Lung (tissue), 12 donors: ENCODE data around the gene MYO19. TPM values are rescaled to one million over a fixed set of nuclear protein-coding genes. Genes with fewer than 3 reads are reported as not detected.

Experiments used
- ATAC-seq: fragments of 200-7000 bp; cut with Tn5 transposase; one replicate; pipeline ENCODE4 v1.9.1; 2020; ENCODE audit warnings: moderate number of reproducible peaks; ENCODE audit not compliant: insufficient read depth, low FRiP score
- DNase-seq, 3 donors: peaks; one replicate each; pipeline ENCODE4 v3.0.0-alpha.2; 2013 to 2017
- H3K27ac ChIP-seq, 2 donors: one replicate each; pipeline ENCODE4 v1.5.1; 2013; ENCODE audit warnings: mild to moderate bottlenecking in 2 of 2, moderate library complexity in 2 of 2, control low read depth in 1 of 2, inconsistent platforms in 1 of 2, low read depth in 1 of 2, low read length in 1 of 2
- H3K27me3 ChIP-seq, 3 donors: one replicate each; pipeline ENCODE4 v1.5.1; 2013; ENCODE audit warnings: low read length in 2 of 3; ENCODE audit not compliant: control insufficient read depth in 3 of 3, insufficient read depth in 3 of 3
- H3K36me3 ChIP-seq, 4 donors: one replicate each; pipeline ENCODE4 v1.5.1; 2013; ENCODE audit warnings: low read length in 4 of 4, mild to moderate bottlenecking in 1 of 4, moderate library complexity in 1 of 4; ENCODE audit not compliant: control insufficient read depth in 4 of 4, insufficient read depth in 4 of 4
- H3K4me1 ChIP-seq, 5 donors: one replicate each; pipeline ENCODE4 v1.5.1; 2013; ENCODE audit warnings: low read length in 5 of 5, mild to moderate bottlenecking in 2 of 5, moderate library complexity in 1 of 5; ENCODE audit not compliant: control insufficient read depth in 5 of 5, insufficient read depth in 5 of 5
- H3K4me3 ChIP-seq: one replicate; pipeline ENCODE4 v1.5.1; 2013; ENCODE audit warnings: mild to moderate bottlenecking, control low read depth, moderate library complexity
- H3K9ac ChIP-seq, 2 donors: one replicate each; pipeline ENCODE4 v1.5.1; 2013; ENCODE audit warnings: low read length in 2 of 2, control low read depth in 1 of 2; ENCODE audit not compliant: insufficient read depth in 1 of 2
- H3K9me3 ChIP-seq, 4 donors: one replicate each; pipeline ENCODE4 v1.5.1; 2013; ENCODE audit warnings: low read length in 3 of 4, mild to moderate bottlenecking in 1 of 4, moderate library complexity in 1 of 4; ENCODE audit not compliant: control insufficient read depth in 4 of 4, insufficient read depth in 3 of 4
- CTCF ChIP-seq: IDR thresholded peaks from 2 replicates; pipeline ENCODE4 v1.5.1; 2012; ENCODE audit warnings: mild to moderate bottlenecking; ENCODE audit errors: control extremely low read depth, extremely low read depth
- WGBS, 2 donors: extraction: QIAGEN DNeasy Blood & Tissue Kit; methylation state at CpG; one replicate each; pipeline ENCODE4 v1.1.7; 2013; 5-methylcytosine and 5-hydroxymethylcytosine counted together
- polyA plus RNA-seq, 2 donors: library from polyadenylated mRNA; stranded (reverse); fragments of 200-250 nt; gene quantifications; one replicate each; pipeline ENCODE4 v1.2.1, GENCODE V29; 2013
- total RNA-seq, 2 donors: library from RNA; depleted of rRNA in 1 of 2; stranded (reverse); fragments of >200 nt in 1 of 2; gene quantifications; one replicate each; pipeline ENCODE4 v1.2.1, GENCODE V29; 2014 to 2021
- donor health status: control.
- donor health status: control.
- donor health status: Bipolar disorder and iron deficiency.
- donor health status: healthy.
- donor health status: DM: yes; HTN: yes; CAD: no.

Gene MYO19
- total and polyA plus RNA-seq, 4 donors: 26.5 to 66.6 (median 35.0) TPM

DNA sequence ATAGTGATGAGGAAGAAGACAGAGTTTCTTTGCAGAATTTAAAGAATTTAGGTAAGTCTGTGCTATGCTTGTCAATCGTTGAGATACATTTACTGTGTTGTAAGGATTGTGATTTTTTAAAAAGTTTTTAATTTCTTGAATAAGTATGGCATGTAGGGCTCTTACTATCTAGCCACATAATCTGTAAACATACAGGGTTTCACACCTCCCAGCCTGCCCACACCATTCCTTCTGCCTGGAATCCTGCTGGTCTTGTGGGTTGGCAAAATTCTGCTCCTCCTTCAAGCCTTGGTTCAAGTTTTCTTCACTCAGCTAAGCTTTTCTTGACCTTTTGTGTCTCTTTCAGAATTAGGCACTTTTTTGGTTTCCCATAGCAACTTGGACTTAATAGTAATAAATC is 40.7 kb downstream of the MYO19 start:
- Histone ChIP-seq H3K4me1 (peaks cover 0 to 2% (median 0%) of the 10 kb centered on the region in 5 donors), H3K27me3 (no peaks in the 10 kb centered on the region), H3K36me3 (peaks cover 20 to 62% (median 45%) of the 10 kb centered on the region in 4 donors), H3K4me3 (no peak overlapping the region), H3K9ac (no peak overlapping the region), H3K9me3 (no peaks in the 10 kb centered on the region), H3K27ac (no peak overlapping the region)
- no peak for DNase-seq
- ATAC-seq: no peak
- 84 to 93% methylated on average over 1 of the region's 1 CpG for WGBS, 2 donors
- TF ChIP-seq CTCF: no peak

DNA sequence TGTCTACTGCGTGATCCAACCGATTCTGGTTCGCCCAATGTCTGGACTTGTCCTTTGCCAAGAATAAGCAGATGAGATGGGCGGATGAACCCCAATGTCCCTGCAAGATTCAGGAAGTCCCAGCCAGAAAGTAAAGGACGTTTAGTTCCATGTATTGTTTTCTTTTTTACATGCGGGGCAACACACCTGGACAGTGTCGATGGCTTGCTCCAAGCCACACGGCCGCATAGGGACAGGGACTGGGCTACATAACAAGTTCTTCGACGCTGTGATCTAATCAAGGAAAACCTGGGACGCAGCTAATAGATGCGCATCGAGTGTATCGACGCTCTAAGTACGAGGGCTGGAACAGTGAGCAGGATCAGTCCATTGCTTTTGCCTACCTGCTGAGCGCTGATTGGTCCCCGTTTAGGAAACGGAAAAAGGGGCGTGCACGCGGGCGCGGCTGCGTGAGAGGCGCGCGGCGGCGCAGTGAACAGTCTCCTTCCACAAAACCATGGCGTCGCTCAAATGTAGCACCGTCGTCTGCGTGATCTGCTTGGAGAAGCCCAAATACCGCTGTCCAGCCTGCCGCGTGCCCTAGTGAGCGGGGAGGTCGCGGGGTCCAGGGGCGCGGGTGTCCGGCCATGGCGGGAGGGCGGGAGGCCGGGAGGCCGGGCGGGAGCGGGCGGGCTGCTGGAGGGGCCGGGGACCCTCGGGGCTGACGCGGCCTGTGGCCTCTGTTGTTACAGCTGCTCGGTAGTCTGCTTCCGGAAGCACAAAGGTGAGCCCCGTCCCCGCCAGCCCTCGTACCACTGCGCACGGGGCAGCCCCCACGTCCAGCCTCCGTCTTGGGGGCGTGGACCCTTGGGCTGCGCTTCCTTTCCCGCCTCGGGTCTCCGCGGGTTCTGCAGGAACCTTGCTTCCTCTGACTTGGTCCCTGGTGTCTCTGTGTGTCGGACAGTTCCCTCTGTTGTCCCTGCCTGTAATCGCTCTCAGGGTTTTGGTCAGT is 48.2 kb downstream of the MYO19 start, which contains the start of gene ZNHIT3:
ZNHIT3 (plus strand) TSS at position 478 of the 991 bp plus-strand sequence; CDS start at position 497, 19 bp downstream.
- WGBS, 2 donors: 0 to 1% methylated on average over 70 to 73 of the region's 73 CpGs

GRCh38 chr17:36485805-36486203 is 48.9 kb downstream of the MYO19 start:
- H3K4me1 ChIP-seq: peaks cover 0 to 18% (median 4%) of the 10 kb centered on the region in 5 donors
- peak overlapping the region in 1 of 2 donors; percentile 43 for H3K9ac ChIP-seq
- H3K4me3 ChIP-seq: peak overlapping the region; percentile 86
- no peak for DNase-seq
- peak overlapping the region; percentile 4 to 10 for H3K27ac ChIP-seq
- no peaks in the 10 kb centered on the region for H3K9me3 ChIP-seq
- 42 to 43% methylated on average over 10 of the region's 10 CpGs for WGBS, 2 donors
- TF ChIP-seq CTCF: no peak
- H3K36me3 ChIP-seq: peaks cover 0 to 9% (median 3%) of the 10 kb centered on the region in 4 donors
- peaks cover 3 to 10% (median 7%) of the 10 kb centered on the region in 3 donors for H3K27me3 ChIP-seq
- ATAC-seq: no peak

More for the DNA sequence above, 48.2 kb downstream of the MYO19 start, which contains the start of gene ZNHIT3:
- DNase-seq (peak; percentile 92 to 97 (median 96)), ATAC-seq (peak; percentile 95)
- peak within 1 kb of the TSS; percentile 86 for H3K4me3 ChIP-seq
- H3K9me3 ChIP-seq: no peaks in the 10 kb centered on the region
- peaks cover 0 to 14% (median 5%) of the 10 kb centered on the region in 4 donors for H3K36me3 ChIP-seq
- peak within 1 kb of the TSS; percentile 90 for H3K9ac ChIP-seq
- peak; percentile 11 for TF ChIP-seq CTCF
- H3K27ac ChIP-seq: peak within 1 kb of the TSS; percentile 60 to 73
- peaks cover 3 to 10% (median 7%) of the 10 kb centered on the region in 3 donors for H3K27me3 ChIP-seq
- H3K4me1 ChIP-seq: peaks cover 0 to 18% (median 4%) of the 10 kb centered on the region in 5 donors
